ENCODE measurements around the gene LRRC28. TPM values are rescaled to one million over a fixed set of nuclear protein-coding genes. Genes with fewer than 3 reads are reported as not detected.

Gene LRRC28
- total RNA-seq, 4 donors from 2014 or later = 15.7 to 39.9 (median 24.7) TPM

GRCh38 chr15:99414755-99415731, 163.8 kb downstream of the LRRC28 start:
- peak; percentile 92 for DNase-seq (ENCODE audit: extremely low spot score)
- Histone ChIP-seq H3K27me3 (no peaks in the 10 kb centered on the region), H3K36me3 (no peaks in the 10 kb centered on the region)

DNA sequence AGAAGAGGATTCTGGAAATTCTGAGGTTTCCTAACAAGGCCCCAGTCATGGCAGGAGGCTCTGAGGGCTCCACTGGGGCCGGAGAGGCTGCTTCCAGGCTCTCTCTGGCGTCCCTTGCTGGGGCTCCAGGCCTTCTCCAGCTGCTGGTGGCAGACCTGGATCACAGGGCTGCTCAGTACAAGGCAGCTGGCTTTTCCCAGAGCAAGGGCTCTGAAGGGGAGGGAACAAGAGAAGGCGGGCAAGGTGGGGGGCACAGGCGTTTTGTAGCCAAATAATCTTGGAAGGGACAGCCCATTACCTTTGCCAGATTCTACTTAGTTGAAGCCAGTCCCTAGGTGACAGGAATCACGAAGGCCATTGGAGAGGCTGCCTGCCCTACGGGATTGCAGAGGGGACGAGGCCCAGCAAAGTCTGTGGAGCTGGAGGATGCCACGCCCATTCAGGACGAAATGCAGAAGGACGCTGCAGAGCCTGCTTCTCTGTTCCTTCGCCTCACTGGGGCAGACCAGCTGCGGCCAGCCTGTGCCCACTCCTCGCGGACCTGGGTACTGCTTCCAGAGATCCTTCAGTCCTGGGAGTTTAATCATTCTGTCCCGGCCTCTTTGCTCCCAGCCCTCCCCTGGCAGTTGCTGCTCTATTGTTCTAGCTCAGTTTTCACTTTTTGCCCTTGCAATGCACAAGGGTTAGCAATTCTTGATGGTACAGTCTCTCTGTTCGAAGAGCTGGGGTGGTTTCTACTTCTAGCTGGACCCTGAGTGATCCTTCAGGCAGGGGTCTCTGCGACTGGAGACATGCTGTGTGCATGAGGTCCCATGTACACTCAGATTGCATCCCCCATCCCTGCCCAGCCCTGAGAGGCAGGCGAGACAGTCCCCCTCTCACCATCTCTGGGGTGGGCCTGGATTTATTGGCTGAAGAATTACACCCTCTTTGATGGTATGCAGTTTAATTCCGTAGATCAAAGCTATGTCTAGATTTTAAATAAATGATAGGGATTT, 165.2 kb downstream of the LRRC28 start:
- WGBS = 83% methylated on average over 18 of the region's 19 CpGs
- H3K27me3 ChIP-seq = no peaks in the 10 kb centered on the region
- no peaks in the 10 kb centered on the region for H3K36me3 ChIP-seq
- H3K9me3 ChIP-seq = no peaks in the 10 kb centered on the region
- no peak overlapping the region for H3K27ac ChIP-seq (replicated peaks in 1 of 4)
- peak; percentile 74 for DNase-seq (ENCODE audit: extremely low spot score)
- H3K4me3 ChIP-seq = no peak overlapping the region
- TF ChIP-seq EP300 (IDR thresholded peaks at IDR 0.05) (no peak), POLR2AphosphoS5 (IDR thresholded peaks at IDR 0.05) (no peak), POLR2A (IDR thresholded peaks at IDR 0.05; ENCODE audit: low read depth) (no peak)
- TF ChIP-seq, protein P1, sequence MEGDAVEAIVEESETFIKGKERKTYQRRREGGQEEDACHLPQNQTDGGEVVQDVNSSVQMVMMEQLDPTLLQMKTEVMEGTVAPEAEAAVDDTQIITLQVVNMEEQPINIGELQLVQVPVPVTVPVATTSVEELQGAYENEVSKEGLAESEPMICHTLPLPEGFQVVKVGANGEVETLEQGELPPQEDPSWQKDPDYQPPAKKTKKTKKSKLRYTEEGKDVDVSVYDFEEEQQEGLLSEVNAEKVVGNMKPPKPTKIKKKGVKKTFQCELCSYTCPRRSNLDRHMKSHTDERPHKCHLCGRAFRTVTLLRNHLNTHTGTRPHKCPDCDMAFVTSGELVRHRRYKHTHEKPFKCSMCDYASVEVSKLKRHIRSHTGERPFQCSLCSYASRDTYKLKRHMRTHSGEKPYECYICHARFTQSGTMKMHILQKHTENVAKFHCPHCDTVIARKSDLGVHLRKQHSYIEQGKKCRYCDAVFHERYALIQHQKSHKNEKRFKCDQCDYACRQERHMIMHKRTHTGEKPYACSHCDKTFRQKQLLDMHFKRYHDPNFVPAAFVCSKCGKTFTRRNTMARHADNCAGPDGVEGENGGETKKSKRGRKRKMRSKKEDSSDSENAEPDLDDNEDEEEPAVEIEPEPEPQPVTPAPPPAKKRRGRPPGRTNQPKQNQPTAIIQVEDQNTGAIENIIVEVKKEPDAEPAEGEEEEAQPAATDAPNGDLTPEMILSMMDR (IDR thresholded peaks at IDR 0.05) = no peak
- H3K4me1 ChIP-seq = no peaks in the 10 kb centered on the region
- intact Hi-C loops (cut with DNase I) = no loop called here

More at GRCh38 chr15:99414755-99415731, 163.8 kb downstream of the LRRC28 start:
- Histone ChIP-seq H3K9me3 (no peaks in the 10 kb centered on the region), H3K4me3 (no peak overlapping the region), H3K4me1 (no peaks in the 10 kb centered on the region), H3K27ac (replicated peaks in 1 of 4) (no peak overlapping the region)
- intact Hi-C loops (cut with DNase I) = no loop called here
- TF ChIP-seq, protein P1 (IDR thresholded peaks at IDR 0.05) = no peak
- TF ChIP-seq POLR2AphosphoS5 (IDR thresholded peaks at IDR 0.05) = no peak
- TF ChIP-seq POLR2A (IDR thresholded peaks at IDR 0.05; ENCODE audit: low read depth) = no peak
- TF ChIP-seq EP300 (IDR thresholded peaks at IDR 0.05) = no peak
- 88% methylated on average over 9 of the region's 25 CpGs for WGBS

DNA sequence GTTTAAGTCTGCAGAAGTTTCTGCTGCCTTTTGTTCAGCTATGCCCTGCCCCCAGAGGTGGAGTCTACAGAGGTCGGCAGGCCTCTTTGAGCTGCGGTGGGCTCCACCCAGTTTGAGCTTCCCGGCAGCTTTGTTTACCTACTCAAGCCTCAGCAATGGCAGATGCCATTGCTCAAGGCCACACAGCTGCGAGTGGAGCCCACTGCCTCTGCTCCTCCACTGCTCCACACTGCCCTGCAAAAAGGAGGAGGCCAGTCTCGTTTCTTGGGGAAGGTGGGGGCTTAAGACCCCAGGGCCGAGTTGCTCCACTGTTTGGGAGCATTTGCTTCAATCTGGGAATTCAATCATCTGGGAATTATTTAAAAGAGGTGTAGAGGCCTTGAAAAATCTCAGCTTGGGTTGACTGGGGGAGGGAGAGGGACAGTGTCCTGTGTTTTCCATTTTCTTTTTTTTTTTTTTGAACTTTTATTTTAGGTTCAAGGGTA, 169.9 kb downstream of the LRRC28 start:
- H3K27ac ChIP-seq (replicated peaks in 1 of 4) = no peak overlapping the region
- no peak for TF ChIP-seq POLR2A (IDR thresholded peaks at IDR 0.05; ENCODE audit: low read depth)
- 42% methylated on average over 6 of the region's 6 CpGs for WGBS
- intact Hi-C loops (cut with DNase I) = no loop called here
- no peak overlapping the region for H3K4me3 ChIP-seq
- H3K9me3 ChIP-seq = no peaks in the 10 kb centered on the region
- peaks cover 23% of the 10 kb centered on the region in 4 donors for H3K4me1 ChIP-seq
- DNase-seq (ENCODE audit: extremely low spot score) = no peak
- H3K36me3 ChIP-seq = no peaks in the 10 kb centered on the region
- H3K27me3 ChIP-seq = no peaks in the 10 kb centered on the region

GRCh38 chr15:99421758-99422157, 170.5 kb downstream of the LRRC28 start:
- H3K4me3 ChIP-seq = no peak overlapping the region
- no peaks in the 10 kb centered on the region for H3K27me3 ChIP-seq
- TF ChIP-seq, protein P1 (IDR thresholded peaks at IDR 0.05) = no peak
- no peak for TF ChIP-seq EP300 (IDR thresholded peaks at IDR 0.05)
- no peak for TF ChIP-seq POLR2AphosphoS5 (IDR thresholded peaks at IDR 0.05)
- TF ChIP-seq POLR2A (IDR thresholded peaks at IDR 0.05; ENCODE audit: low read depth) = no peak
- H3K36me3 ChIP-seq = no peaks in the 10 kb centered on the region
- peaks cover 23 to 27% (median 27%) of the 10 kb centered on the region in 4 donors for H3K4me1 ChIP-seq
- no peak overlapping the region for H3K27ac ChIP-seq (replicated peaks in 1 of 4)
- no peak for DNase-seq (ENCODE audit: extremely low spot score)
- intact Hi-C loops (cut with DNase I) = no loop called here
- WGBS = 100% methylated on average over 1 of the region's 1 CpG
- H3K9me3 ChIP-seq = no peaks in the 10 kb centered on the region

Data from esophagus muscularis mucosa (tissue), 4 donors.